GM20000 (cell line): ENCODE measurements around the gene JHY.
"Not testable (repeated sequence)": the region's sequence is repeated elsewhere in the genome, so short reads cannot be mapped to it uniquely, and the experiment has no call there.

Source experiments
- DNase-seq: peaks from one replicate; pipeline ENCODE4 v3.0.0; 2012; ENCODE audit warnings: low spot score
- TF ChIP-seq, protein P1 (sequence below): IDR thresholded peaks from 2 replicates; pipeline ENCODE4 v1.5.1; 2012; ENCODE audit warnings: mild to moderate bottlenecking, control low read depth; ENCODE audit errors: extremely low read depth, missing control alignments

The JHY gene

GRCh38 chr11:122861631-122862030 is 20.9 kb upstream of the JHY start:
- TF ChIP-seq, protein P1, sequence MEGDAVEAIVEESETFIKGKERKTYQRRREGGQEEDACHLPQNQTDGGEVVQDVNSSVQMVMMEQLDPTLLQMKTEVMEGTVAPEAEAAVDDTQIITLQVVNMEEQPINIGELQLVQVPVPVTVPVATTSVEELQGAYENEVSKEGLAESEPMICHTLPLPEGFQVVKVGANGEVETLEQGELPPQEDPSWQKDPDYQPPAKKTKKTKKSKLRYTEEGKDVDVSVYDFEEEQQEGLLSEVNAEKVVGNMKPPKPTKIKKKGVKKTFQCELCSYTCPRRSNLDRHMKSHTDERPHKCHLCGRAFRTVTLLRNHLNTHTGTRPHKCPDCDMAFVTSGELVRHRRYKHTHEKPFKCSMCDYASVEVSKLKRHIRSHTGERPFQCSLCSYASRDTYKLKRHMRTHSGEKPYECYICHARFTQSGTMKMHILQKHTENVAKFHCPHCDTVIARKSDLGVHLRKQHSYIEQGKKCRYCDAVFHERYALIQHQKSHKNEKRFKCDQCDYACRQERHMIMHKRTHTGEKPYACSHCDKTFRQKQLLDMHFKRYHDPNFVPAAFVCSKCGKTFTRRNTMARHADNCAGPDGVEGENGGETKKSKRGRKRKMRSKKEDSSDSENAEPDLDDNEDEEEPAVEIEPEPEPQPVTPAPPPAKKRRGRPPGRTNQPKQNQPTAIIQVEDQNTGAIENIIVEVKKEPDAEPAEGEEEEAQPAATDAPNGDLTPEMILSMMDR = no peak
- no peak for DNase-seq

DNA sequence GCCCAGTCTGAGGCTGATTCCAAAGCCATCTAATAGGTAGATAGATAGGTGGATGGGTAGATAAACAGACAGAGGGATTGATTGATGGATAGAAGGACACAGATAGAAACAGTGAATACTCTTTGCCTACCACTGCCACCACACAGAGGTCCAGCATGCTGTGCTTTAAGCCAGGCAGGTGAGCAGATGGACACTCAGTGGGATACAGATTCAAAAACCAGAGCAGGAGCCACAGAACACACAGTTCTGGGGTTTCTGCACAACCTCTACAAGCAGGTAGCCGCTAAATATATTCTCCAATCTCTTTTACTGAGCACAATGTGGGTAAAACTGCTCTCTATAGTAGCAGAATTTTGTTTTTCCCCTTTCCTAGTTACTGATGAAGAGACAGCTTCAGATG is 20.5 kb upstream of the JHY start:
- TF ChIP-seq, protein P1 = no peak
- DNase-seq = no peak

- not testable (repeated sequence) for DNase-seq
Observed at GRCh38 chr11:122863154-122863553, 19.4 kb upstream of the JHY start.

GRCh38 chr11:122863704-122864326 is 18.7 kb upstream of the JHY start:
- TF ChIP-seq, protein P1 = peak; percentile 46
- DNase-seq = no peak

DNA sequence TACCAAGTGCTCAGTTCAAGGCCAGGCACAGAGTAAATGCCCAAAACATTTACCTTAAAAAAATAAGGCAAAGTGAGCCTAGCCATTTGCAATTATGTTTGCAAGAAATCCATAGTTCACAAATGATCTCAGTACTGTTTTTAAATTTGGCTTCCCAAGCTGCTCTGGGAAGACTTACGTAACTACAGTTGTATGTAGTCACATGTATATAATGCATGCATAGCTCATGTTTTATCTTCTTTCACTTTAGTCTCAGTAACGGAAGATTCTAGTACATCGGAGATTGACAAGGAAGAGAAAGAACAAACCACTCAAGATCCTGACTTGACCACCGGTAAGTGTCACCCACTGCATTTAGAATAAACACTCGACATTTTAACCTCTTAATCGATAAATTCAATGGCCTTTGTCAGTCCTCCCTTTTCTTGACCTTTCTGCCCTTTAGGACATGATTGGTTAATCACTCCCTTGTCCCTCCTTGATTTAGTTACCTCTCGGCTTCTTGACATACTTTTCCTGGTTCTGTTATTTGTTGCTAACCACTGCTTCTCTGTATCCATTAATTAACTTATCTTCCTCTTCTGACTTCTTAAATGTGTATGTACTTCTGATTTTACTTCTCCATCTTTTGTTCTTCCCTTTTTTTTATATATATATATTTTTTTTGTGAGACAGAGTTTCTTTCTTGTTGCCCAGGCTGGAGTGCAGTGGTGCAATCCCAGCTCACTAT is 18.0 kb upstream of the JHY start:
- DNase-seq = no peak
- TF ChIP-seq, protein P1 = no peak

- DNase-seq = no peak
- TF ChIP-seq, protein P1 = no peak
Observed at GRCh38 chr11:122869622-122870021, 12.9 kb upstream of the JHY start.

DNA sequence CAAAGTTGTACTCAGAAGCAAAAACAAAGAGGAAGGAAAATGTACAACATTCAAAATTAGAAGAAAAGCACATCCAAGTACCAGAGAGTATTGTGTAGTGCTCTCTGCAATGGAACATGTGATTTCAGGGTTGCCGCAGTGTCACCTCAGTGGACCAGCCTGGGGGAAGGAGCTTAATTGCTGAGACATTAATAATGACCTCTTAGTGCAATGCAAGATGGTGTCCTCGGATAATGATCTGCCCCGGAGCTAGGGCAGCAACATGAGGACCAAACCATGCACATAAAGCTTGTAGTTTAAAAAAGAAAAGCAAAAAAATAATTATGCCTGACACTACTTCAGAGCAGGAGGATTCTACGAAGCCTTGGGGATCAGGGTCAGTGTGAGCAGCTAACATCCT is 11.3 kb upstream of the JHY start:
- TF ChIP-seq, protein P1 = no peak
- DNase-seq = no peak

DNA sequence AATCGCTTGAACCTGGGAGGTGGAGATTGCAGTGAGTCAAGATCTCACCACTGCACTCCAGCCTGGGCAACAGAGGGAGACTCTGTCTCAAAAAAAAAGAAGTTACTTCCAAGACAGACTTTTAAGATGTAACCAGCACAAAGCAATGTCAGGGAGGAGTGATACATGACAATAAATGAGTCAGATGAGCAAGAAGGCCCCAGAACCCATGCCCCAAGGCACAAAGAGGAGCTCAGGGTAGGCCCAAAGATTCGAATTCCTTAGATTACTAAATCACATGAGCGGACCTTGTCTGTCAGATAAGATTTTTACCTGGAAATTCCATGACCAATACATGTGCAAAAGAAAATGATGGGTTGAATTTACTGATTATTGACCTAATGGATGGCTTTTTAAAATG is 10.5 kb upstream of the JHY start:
- TF ChIP-seq, protein P1 = no peak
- no peak for DNase-seq
